ENCODE data around the gene SKOR1.
A peak's percentile ranks its signal among the peaks of the same experiment; 100 is the strongest.

SKOR1 gene

DNA sequence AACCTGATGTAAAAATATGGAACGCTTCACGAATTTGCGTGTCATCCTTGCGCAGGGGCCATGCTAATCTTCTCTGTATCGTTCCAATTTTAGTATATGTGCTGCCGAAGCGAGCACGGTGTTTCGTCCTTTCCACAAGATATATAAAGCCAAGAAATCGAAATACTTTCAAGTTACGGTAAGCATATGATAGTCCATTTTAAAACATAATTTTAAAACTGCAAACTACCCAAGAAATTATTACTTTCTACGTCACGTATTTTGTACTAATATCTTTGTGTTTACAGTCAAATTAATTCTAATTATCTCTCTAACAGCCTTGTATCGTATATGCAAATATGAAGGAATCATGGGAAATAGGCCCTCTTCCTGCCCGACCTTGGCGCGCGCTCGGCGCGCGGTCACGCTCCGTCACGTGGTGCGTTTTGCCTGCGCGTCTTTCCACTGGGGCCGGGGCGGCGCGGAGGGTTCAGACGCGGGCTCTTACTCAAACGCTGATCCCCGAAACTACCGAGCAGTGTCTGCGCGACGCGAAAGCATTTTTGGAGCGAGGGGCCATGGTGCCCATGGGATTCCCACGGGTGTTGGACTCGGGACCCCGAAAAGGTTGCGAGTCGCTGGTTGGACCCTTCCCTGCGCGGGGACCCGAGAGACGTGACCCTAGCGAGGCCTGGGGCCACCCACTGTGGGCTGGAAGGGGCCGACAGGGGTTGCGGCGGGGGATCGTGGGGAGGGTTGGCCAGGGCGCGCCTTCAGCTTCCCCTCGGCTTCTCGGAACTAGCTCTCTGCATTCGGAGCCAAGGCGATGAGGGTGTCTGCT, 14.8 kb downstream of the SKOR1 start, which contains the start of gene RNU6-1:
Gene RNU6-1 (minus strand): TSS at position 117 of the 820 bp plus-strand sequence.
- peaks cover 44% of the 10 kb centered on the region for H3K27me3 Mint-ChIP-seq (ENCODE audit: low read depth)
- H3K4me3 Mint-ChIP-seq, result peak within 1 kb of the TSS; percentile 89
- peaks cover 5% of the 10 kb centered on the region for H3K36me3 Mint-ChIP-seq (ENCODE audit: low read depth)
- H3K4me1 Mint-ChIP-seq (ENCODE audit: low read depth), result peaks cover 32% of the 10 kb centered on the region
- H3K9me3 Mint-ChIP-seq, result no peaks in the 10 kb centered on the region
- H3K27ac Mint-ChIP-seq, result peak within 1 kb of the TSS; percentile 95

- H3K27me3 Mint-ChIP-seq (ENCODE audit: low read depth), result peaks cover 36% of the 10 kb centered on the region
- peak overlapping the region; percentile 89 for H3K4me3 Mint-ChIP-seq
- H3K27ac Mint-ChIP-seq, result peak overlapping the region; percentile 95
- H3K9me3 Mint-ChIP-seq, result no peaks in the 10 kb centered on the region
- H3K4me1 Mint-ChIP-seq (ENCODE audit: low read depth), result peaks cover 30% of the 10 kb centered on the region
- H3K36me3 Mint-ChIP-seq (ENCODE audit: low read depth), result peaks cover 5% of the 10 kb centered on the region
Observed at GRCh38 chr15:67840749-67841512, 15.6 kb downstream of the SKOR1 start.

GRCh38 chr15:67841513-67841762, 16.1 kb downstream of the SKOR1 start:
- Mint-ChIP-seq H3K4me1 (ENCODE audit: low read depth) (peaks cover 25% of the 10 kb centered on the region), H3K36me3 (ENCODE audit: low read depth) (peaks cover 5% of the 10 kb centered on the region), H3K9me3 (no peaks in the 10 kb centered on the region), H3K27ac (peak overlapping the region; percentile 95), H3K27me3 (ENCODE audit: low read depth) (peaks cover 31% of the 10 kb centered on the region), H3K4me3 (peak overlapping the region; percentile 89)

DNA sequence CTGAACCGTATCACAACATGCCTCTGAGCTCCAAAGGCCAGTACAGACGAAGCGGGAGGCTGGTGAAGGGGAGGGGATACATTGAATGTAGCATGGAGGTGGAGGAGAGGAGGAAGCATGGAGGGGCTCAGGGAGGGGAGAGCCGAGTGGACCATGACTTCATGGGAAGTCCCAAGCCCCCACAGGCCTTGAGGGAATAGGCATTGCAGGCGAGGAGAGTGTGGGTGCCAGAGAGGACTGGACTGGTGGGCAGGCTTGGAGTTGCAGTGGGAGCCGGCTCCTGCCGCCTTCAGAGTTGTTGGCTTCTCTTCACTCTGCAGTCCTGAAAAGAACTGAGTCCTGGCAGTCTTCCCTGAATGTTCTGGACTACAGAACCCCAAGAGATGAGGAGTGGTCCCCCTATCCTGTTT, 17.8 kb downstream of the SKOR1 start:
- peaks cover 20% of the 10 kb centered on the region for H3K4me1 Mint-ChIP-seq (ENCODE audit: low read depth)
- H3K27me3 Mint-ChIP-seq (ENCODE audit: low read depth), result peaks cover 23% of the 10 kb centered on the region
- no peak overlapping the region for H3K4me3 Mint-ChIP-seq
- no peaks in the 10 kb centered on the region for H3K9me3 Mint-ChIP-seq
- peaks cover 5% of the 10 kb centered on the region for H3K36me3 Mint-ChIP-seq (ENCODE audit: low read depth)
- H3K27ac Mint-ChIP-seq, result no peak overlapping the region

DNA sequence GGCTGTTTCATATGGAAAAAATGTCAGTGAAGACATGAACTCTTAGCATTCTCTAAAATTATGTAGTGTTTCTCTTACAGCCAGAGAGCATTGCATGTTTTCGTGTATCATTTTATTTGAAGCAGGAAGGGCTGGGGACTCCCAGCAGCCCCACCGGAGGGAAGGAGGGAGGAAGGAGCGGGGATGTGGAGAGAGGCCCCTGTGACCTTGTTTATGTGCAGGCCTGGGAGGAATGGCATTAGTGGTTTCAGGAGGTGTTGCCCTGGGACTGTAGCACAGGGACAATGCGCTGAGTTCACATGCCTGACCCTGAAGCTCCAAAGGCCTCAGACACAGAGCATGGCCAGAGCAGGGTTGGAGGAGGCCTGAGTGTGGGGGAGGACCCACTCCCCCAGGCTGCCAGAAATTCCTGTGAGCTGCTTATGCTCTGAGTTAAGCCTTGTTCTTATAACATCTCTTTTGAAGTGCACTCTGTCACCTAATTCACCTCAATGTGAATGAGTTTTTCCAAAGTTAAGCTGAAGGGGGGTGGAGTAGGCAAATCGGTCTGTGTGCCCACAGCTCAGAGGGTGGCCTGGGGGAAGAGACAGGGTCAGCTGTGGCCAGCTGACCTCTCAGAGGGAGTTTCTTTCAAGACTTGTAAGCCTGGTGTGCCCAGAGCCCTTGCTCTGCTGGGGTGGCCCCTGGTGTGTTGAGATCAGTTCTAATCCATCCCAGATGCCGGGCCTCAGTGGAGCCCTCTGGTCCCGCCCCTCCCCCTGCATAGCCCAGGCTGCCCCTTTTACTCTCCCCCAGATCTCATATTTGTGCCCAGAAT, 18.5 kb downstream of the SKOR1 start:
- Mint-ChIP-seq H3K4me3 (no peak overlapping the region), H3K4me1 (ENCODE audit: low read depth) (peaks cover 16% of the 10 kb centered on the region), H3K9me3 (no peaks in the 10 kb centered on the region), H3K36me3 (ENCODE audit: low read depth) (peaks cover 5% of the 10 kb centered on the region), H3K27ac (no peak overlapping the region), H3K27me3 (ENCODE audit: low read depth) (peaks cover 26% of the 10 kb centered on the region)

DNA sequence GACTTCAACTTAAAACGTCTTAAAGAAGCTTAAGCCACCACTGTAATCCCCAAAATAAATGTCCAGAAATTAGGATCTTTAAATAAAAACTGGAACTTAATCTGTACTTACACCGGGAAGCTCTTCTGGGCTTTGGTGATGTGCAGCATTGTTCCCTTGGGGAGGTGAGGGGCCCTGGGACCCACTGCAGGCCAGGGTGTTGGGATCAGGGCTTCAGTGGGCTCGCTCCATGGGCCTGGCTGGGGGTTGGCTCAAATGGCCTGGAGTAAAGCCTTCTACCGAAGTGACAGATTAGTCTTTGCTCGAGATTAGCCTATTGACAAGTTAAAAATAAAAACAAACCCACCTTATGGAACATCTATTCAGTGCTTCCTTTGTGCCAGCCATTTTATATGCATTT, 20.7 kb downstream of the SKOR1 start:
- Mint-ChIP-seq H3K36me3 (ENCODE audit: low read depth) (no peaks in the 10 kb centered on the region), H3K27me3 (ENCODE audit: low read depth) (peaks cover 22% of the 10 kb centered on the region), H3K4me1 (ENCODE audit: low read depth) (peaks cover 6% of the 10 kb centered on the region), H3K9me3 (no peaks in the 10 kb centered on the region), H3K4me3 (no peak overlapping the region), H3K27ac (no peak overlapping the region)

GRCh38 chr15:67849538-67849937, 24.2 kb downstream of the SKOR1 start:
- Mint-ChIP-seq H3K9me3 (no peaks in the 10 kb centered on the region), H3K27me3 (ENCODE audit: low read depth) (peaks cover 18% of the 10 kb centered on the region), H3K27ac (no peak overlapping the region), H3K4me1 (ENCODE audit: low read depth) (peaks cover 2% of the 10 kb centered on the region), H3K36me3 (ENCODE audit: low read depth) (no peaks in the 10 kb centered on the region), H3K4me3 (no peak overlapping the region)

DNA sequence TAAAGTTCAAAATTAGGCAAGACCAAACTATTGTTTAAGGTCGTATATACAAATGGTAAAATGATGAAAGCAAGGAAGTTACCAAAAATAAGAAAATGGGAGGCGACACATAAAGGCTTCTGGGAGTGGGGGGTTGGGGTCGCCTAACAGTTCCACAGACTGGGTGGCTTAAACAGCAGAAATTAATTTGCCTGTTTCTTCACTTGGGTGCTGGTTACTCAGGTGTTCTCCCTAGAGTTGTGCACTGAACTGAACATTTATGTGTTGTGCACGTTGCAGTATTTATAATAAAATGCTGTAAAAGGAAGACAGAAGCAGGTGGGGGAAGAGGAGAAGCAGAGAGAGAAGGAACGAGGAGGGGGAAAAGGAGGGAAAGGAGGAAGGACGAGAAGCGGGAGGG, 25.0 kb downstream of the SKOR1 start:
- H3K4me1 Mint-ChIP-seq (ENCODE audit: low read depth), result peaks cover 2% of the 10 kb centered on the region
- H3K4me3 Mint-ChIP-seq, result no peak overlapping the region
- no peak overlapping the region for H3K27ac Mint-ChIP-seq
- H3K9me3 Mint-ChIP-seq, result no peaks in the 10 kb centered on the region
- no peaks in the 10 kb centered on the region for H3K36me3 Mint-ChIP-seq (ENCODE audit: low read depth)
- peaks cover 18% of the 10 kb centered on the region for H3K27me3 Mint-ChIP-seq (ENCODE audit: low read depth)

DNA sequence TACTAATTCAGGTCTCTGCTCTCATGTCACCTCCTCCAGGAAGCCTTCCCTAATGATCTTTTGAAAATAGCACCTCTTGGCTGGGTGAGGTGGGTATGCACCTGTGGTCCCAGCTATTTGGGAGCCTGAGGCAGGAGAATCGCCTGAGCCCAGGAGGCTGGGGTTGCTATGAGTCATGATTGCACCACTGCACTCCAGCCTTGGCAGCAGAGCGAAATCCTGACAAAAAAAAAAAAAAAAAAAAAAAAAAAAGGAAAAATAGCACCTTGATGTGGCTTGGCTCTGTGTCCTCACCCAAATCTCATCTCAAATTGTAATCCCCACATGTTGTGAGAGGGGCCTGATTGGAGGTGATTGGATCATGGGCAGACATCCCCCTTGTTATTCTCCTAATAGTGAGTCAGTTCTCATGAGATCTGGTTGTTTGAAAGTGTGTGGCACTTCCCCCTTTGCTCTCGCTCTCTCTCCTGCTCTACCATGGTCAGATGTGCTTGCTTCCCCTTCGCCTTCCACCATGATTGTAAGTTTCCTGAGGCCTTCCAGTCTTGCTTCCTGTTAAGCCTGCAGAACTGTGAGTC, 25.8 kb downstream of the SKOR1 start:
- Mint-ChIP-seq H3K36me3 (ENCODE audit: low read depth) (no peaks in the 10 kb centered on the region), H3K27me3 (ENCODE audit: low read depth) (peaks cover 18% of the 10 kb centered on the region), H3K27ac (peak overlapping the region; percentile 52), H3K4me1 (ENCODE audit: low read depth) (peaks cover 4% of the 10 kb centered on the region), H3K9me3 (no peaks in the 10 kb centered on the region), H3K4me3 (no peak overlapping the region)

DNA sequence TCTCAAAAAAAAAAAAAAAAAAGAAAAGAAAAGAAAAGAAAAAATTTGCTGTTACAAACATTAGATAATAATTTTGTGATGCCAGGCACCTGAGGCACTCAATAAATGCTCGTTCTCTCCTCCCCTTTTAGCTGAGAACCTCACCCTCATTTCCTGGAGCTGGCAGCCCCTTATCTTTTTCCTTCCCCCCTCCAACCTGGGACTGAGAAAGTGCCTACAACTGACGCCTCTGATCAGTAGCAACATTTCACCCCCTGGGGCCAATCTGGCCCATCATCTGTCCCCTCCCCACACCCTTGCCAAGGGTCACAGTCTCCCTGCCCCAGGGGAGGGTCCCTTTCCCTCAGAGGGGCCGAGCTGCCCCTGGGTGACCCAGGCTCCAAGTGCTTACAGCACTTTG, 27.1 kb downstream of the SKOR1 start:
- H3K36me3 Mint-ChIP-seq (ENCODE audit: low read depth), result no peaks in the 10 kb centered on the region
- H3K4me3 Mint-ChIP-seq, result no peak overlapping the region
- no peaks in the 10 kb centered on the region for H3K9me3 Mint-ChIP-seq
- no peak overlapping the region for H3K27ac Mint-ChIP-seq
- peaks cover 4% of the 10 kb centered on the region for H3K4me1 Mint-ChIP-seq (ENCODE audit: low read depth)
- peaks cover 18% of the 10 kb centered on the region for H3K27me3 Mint-ChIP-seq (ENCODE audit: low read depth)

DNA sequence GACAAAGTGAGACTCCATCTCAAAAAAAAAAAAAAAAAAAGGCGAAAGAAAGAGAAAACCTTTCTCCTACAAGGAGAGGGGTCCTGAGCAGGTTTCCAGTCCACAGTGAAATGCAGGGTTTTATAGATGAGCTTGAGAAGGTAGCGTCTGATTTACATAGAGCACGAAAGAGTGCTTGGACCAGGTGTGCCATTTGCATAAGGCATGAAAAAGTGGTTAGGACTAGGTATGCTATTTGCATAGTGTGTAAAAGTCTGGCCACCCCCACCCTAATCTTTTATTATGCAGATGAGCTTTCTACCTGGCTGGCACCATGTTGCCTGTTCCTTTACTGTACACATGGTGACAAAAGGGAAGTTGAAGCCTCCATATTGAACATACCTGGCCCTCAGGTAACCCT, 28.1 kb downstream of the SKOR1 start:
- Mint-ChIP-seq H3K36me3 (ENCODE audit: low read depth) (no peaks in the 10 kb centered on the region), H3K4me1 (ENCODE audit: low read depth) (peaks cover 4% of the 10 kb centered on the region), H3K27me3 (ENCODE audit: low read depth) (peaks cover 7% of the 10 kb centered on the region), H3K4me3 (no peak overlapping the region), H3K9me3 (no peaks in the 10 kb centered on the region), H3K27ac (no peak overlapping the region)

DNA sequence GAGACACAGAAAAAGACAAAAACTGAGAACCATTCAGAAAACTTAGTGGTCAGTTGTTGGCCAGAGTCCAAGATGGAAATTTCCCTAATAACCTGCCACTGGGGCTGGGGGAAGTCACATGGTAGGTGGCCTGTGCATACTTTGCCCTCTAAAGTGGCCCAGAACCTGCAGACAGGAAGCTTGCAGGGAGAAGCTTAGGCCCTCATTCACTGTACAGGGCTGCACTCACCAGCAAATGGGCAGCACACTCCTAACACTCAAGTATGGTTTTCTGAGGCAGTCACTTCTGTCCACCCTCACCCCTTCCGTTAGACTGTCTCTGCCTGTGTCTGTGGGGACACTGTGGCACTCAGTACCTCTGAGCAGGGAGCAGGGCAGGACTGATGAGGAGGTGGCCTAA, 29.0 kb downstream of the SKOR1 start:
- Mint-ChIP-seq H3K4me3 (no peak overlapping the region), H3K9me3 (no peaks in the 10 kb centered on the region), H3K4me1 (ENCODE audit: low read depth) (peaks cover 4% of the 10 kb centered on the region), H3K27me3 (ENCODE audit: low read depth) (peaks cover under 1% of the 10 kb centered on the region), H3K36me3 (ENCODE audit: low read depth) (no peaks in the 10 kb centered on the region), H3K27ac (no peak overlapping the region)

GRCh38 chr15:67855842-67856241, 30.5 kb downstream of the SKOR1 start:
- Mint-ChIP-seq H3K36me3 (ENCODE audit: low read depth) (no peaks in the 10 kb centered on the region), H3K27ac (no peak overlapping the region), H3K27me3 (ENCODE audit: low read depth) (no peaks in the 10 kb centered on the region), H3K4me3 (no peak overlapping the region), H3K4me1 (ENCODE audit: low read depth) (peaks cover 4% of the 10 kb centered on the region), H3K9me3 (no peaks in the 10 kb centered on the region)

GRCh38 chr15:67857220-67857619, 31.9 kb downstream of the SKOR1 start:
- peaks cover under 1% of the 10 kb centered on the region for H3K27me3 Mint-ChIP-seq (ENCODE audit: low read depth)
- no peaks in the 10 kb centered on the region for H3K36me3 Mint-ChIP-seq (ENCODE audit: low read depth)
- no peaks in the 10 kb centered on the region for H3K9me3 Mint-ChIP-seq
- H3K4me1 Mint-ChIP-seq (ENCODE audit: low read depth), result peaks cover 2% of the 10 kb centered on the region
- H3K27ac Mint-ChIP-seq, result no peak overlapping the region
- no peak overlapping the region for H3K4me3 Mint-ChIP-seq

Data from T-helper 1 cell treated with Interleukin-12 subunit alpha and Interleukin-12 subunit beta and Interleukin-4 antibody, amounts not matched to agents 30 μg/mL and 1 μg/mL, for 36 hours (primary cell).